Stomach (tissue), 4 donors: ENCODE data around the gene WNK2.

ENCODE experiments used
- POLR2A ChIP-seq, 4 donors: fragments of 450-650 bp; IDR thresholded peaks; one replicate each; pipeline ENCODE4 v1.6.1; 2016; ENCODE audit warnings: antibody characterized with exemption in 4 of 4, control low read depth in 2 of 4, mild to moderate bottlenecking in 1 of 4, moderate library complexity in 1 of 4
- POLR2AphosphoS5 ChIP-seq, 3 donors: sonication (generic); formaldehyde crosslinking; IDR thresholded peaks; one replicate each; pipeline ENCODE4 v1.6.1; 2016; ENCODE audit warnings: antibody characterized with exemption in 3 of 3
- TF ChIP-seq, protein P1 (sequence below), 7 experiments: fragments of 450-650 bp in 4 of 7; fragments of 200-600 bp in 3 of 7; sonication (generic) in 3 of 7; IDR thresholded peaks; one replicate each; pipeline ENCODE4 v1.5.1; 2016 to 2019; ENCODE audit warnings: antibody characterized with exemption in 7 of 7, control low read depth in 2 of 7, mild to moderate bottlenecking in 1 of 7

DNA sequence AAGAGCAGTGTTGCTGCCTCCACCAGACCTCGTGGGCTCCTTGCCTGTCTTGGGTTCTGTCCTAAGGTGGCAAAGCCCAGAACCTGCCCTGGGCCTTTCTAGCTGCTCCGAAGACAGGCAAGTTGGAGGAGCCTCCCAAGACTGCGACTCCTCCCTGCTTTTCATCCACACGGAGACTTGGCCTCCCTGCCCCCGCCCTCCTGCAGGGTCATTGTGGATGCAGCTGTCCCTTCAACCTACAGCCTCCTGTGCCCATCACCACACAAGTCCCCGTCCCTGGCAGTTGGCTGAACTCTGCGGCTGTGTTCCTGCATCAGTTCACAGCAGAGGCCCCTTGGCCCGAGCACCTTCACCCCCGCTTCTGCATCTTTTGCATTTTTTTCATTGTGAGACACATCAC is 59.2 kb downstream of the WNK2 start:
- TF ChIP-seq, protein P1, sequence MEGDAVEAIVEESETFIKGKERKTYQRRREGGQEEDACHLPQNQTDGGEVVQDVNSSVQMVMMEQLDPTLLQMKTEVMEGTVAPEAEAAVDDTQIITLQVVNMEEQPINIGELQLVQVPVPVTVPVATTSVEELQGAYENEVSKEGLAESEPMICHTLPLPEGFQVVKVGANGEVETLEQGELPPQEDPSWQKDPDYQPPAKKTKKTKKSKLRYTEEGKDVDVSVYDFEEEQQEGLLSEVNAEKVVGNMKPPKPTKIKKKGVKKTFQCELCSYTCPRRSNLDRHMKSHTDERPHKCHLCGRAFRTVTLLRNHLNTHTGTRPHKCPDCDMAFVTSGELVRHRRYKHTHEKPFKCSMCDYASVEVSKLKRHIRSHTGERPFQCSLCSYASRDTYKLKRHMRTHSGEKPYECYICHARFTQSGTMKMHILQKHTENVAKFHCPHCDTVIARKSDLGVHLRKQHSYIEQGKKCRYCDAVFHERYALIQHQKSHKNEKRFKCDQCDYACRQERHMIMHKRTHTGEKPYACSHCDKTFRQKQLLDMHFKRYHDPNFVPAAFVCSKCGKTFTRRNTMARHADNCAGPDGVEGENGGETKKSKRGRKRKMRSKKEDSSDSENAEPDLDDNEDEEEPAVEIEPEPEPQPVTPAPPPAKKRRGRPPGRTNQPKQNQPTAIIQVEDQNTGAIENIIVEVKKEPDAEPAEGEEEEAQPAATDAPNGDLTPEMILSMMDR (IDR thresholded peaks at IDR 0.05) = no peak
- TF ChIP-seq POLR2AphosphoS5 (IDR thresholded peaks at IDR 0.05) (no peak), POLR2A (IDR thresholded peaks at IDR 0.05) (no peak)
